H1 (cell line): Measurements from ENCODE around the gene USP1. TPM values are rescaled to one million over a fixed set of nuclear protein-coding genes. Genes with fewer than 3 reads are reported as not detected.

Source experiments
- BCL11A ChIP-seq, 2 experiments: IDR thresholded peaks; one replicate each; pipeline ENCODE4 v1.6.1; 2011; ENCODE audit warnings: low read depth in 2 of 2, low read length in 2 of 2, mild to moderate bottlenecking in 2 of 2
- EP300 ChIP-seq, 2 experiments: IDR thresholded peaks; 1 replicate in 1 of 2; 2 replicates in 1 of 2; pipeline ENCODE4 v1.6.1; 2011 to 2012; ENCODE audit warnings: low read depth in 2 of 2, low read length in 2 of 2, mild to moderate bottlenecking in 2 of 2, borderline replicate concordance in 1 of 2, inconsistent platforms in 1 of 2, moderate library complexity in 1 of 2
- GABPA ChIP-seq: IDR thresholded peaks from 2 replicates; pipeline ENCODE4 v1.6.1; 2011; ENCODE audit warnings: mild to moderate bottlenecking, low read length, moderate library complexity, borderline replicate concordance; ENCODE audit not compliant: insufficient read depth
- KDM5A ChIP-seq: fragments of 200-600 bp; IDR thresholded peaks from 2 replicates; pipeline ENCODE4 v1.7.1; 2012; ENCODE audit warnings: mild to moderate bottlenecking, low read length, inconsistent platforms, mixed read lengths
- polyA plus RNA-seq, 7 experiments: library from polyadenylated mRNA; depleted of rRNA in 3 of 7; stranded (reverse) in 5 of 7; unstranded in 2 of 7; fragments of >200 nt in 5 of 7; fragments of 200-250 nt in 2 of 7; gene quantifications; 1 replicate in 5 of 7; 2 replicates in 1 of 7; 4 replicates in 1 of 7; pipeline versions ENCODE4 v1.2.1 to v1.2.3, GENCODE V29; 2011 to 2013; ENCODE audit warnings: missing spikeins in 2 of 7, mixed read lengths in 2 of 7
- total RNA-seq: library from RNA; stranded (reverse); fragmentation: NEBNext Ultra II Directional; extraction: Animal tissue kit (Norgen Biotek cat#: 25700); gene quantifications from 2 replicates; pipeline ENCODE4 v1.2.1, GENCODE V29; 2021
- TF ChIP-seq, protein P1 (sequence below), 3 experiments: IDR thresholded peaks; 1 replicate in 2 of 3; 2 replicates in 1 of 3; pipeline versions ENCODE4 v1.5.1 to v1.6.1; 2011; ENCODE audit warnings: low read length in 3 of 3, mild to moderate bottlenecking in 3 of 3, inconsistent platforms in 2 of 3, low read depth in 1 of 3, moderate library complexity in 1 of 3; ENCODE audit not compliant: insufficient read depth in 1 of 3; ENCODE audit errors: control extremely low read depth in 1 of 3

USP1 gene
- total and polyA plus RNA-seq, 2 of the 8 experiments (the other 6 are each of a cell fraction or from before 2014, with no cell fraction given): 9.1 to 49.6 TPM

DNA sequence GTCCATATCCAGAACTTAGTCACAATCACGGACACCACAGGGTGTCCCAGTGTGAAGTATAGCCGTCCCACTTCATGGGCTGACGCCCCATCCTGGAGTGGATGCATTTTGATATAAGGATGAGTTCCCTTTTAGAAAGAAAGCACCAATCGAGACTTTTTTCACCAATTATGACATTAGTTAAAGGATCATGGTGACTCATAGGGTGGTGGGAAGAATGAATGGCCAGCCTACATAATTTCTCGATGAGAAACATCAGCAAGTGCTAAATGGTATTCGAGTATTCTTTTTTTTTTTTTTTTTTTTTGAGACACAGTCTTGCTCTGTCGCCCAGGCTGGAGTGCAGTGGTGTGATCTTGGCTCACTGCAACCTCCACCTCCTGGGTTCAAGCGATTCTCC lies 38.5 kb upstream of the USP1 start (continued):
- TF ChIP-seq, protein P1, sequence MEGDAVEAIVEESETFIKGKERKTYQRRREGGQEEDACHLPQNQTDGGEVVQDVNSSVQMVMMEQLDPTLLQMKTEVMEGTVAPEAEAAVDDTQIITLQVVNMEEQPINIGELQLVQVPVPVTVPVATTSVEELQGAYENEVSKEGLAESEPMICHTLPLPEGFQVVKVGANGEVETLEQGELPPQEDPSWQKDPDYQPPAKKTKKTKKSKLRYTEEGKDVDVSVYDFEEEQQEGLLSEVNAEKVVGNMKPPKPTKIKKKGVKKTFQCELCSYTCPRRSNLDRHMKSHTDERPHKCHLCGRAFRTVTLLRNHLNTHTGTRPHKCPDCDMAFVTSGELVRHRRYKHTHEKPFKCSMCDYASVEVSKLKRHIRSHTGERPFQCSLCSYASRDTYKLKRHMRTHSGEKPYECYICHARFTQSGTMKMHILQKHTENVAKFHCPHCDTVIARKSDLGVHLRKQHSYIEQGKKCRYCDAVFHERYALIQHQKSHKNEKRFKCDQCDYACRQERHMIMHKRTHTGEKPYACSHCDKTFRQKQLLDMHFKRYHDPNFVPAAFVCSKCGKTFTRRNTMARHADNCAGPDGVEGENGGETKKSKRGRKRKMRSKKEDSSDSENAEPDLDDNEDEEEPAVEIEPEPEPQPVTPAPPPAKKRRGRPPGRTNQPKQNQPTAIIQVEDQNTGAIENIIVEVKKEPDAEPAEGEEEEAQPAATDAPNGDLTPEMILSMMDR (IDR thresholded peaks at IDR 0.05; ENCODE audit: control extremely low read depth in 1 of 3, insufficient read depth in 1 of 3, low read depth in 1 of 3, low read length in 3 of 3): no peak
- TF ChIP-seq KDM5A (no peak), EP300 (IDR thresholded peaks at IDR 0.05; ENCODE audit: borderline replicate concordance in 1 of 2, low read depth in 2 of 2, low read length in 2 of 2) (no peak), GABPA (no peak), BCL11A (IDR thresholded peaks at IDR 0.05; ENCODE audit: low read depth in 2 of 2, low read length in 2 of 2) (no peak)
- TF ChIP-seq, all 59 proteins: peak for 0
